DMS153 treated with DMSO at 0.1 percent for 48 hours (cell line): ENCODE measurements around the gene RAD51B.

Experiments used
- DNase-seq: peaks from one replicate; lab custom pipeline; 2025; ENCODE audit not compliant: unreplicated experiment; lab: John Stamatoyannopoulos, UW

Gene RAD51B

DNA sequence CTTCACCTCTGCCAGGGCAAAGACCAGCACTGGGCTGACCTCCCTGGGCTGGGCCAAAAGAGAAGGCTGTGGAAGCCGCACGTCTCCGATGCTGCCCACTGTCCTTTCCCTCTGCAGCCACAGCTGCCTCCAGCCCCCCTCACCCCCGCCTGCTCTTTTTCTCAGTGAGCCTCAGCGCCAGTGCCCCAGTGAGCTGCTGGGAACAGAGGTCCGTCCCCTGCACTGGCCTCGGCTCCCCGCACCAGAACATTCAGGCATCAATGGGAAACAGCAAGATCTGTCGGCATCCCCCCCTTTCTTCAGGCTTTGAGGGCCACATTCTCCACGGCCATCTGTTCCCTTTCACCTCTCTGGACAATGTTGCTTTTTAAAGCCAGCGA, 575.2 kb downstream of the RAD51B start:
- DNase-seq: no peak

DNA sequence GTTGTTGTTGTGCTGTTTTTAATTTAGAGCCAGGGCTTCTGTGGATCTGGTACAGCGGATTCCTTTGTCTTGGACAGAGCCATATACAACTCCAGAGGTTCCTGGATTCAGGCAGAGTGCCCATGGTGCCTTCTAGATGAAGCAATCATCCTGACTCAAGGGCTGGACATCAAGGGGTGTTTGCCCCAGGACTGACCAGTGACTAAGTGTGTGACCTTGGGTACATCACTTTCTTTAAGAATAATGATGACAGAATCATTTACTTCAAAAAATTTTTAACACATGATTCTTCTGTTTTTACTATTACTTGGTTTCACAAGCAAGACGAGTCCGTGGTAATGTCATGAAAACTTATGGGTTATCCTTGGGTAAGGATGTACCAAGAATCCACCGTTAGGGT, 576.0 kb downstream of the RAD51B start:
- DNase-seq: no peak

DNA sequence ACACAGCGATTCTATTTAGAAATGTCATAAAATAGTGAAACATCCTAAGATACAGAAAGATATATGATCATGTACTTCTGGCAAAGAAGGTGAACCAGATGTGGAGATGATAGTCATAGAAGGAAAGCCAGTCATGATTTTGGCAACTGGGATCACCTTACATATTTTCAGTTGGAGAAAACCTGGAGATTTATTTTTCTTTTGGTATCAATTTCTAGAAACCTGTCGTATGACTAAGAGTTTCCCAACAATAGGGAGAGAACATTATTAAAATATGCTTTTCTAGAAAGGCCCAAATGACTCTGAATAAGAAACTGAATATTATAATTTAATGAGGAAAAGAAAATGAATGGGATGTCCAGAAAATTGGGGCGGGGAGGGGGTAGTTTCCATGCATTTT, 576.9 kb downstream of the RAD51B start:
- no peak for DNase-seq

DNA sequence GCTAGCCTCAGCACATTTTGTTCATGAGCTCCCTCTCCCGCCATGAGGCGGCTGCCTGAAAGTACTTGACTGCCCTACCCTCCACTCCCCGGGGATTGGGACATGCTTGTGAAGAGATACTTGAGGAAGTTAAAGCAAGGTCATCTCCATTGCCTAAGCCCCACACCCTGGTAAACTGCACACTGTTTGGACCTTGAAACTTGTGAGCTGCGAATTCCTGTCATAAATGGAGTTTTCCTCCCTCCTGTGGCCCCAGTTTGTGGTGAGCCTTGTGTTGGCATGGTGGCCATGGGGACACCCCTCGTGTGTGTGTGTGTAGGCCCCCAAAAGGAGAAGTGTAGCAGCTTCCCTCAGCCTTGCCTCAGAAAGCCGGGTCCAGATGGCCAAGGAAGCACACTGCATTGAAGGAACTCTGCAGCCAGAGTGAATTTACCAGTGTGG, 577.8 kb downstream of the RAD51B start:
- DNase-seq: no peak

DNA sequence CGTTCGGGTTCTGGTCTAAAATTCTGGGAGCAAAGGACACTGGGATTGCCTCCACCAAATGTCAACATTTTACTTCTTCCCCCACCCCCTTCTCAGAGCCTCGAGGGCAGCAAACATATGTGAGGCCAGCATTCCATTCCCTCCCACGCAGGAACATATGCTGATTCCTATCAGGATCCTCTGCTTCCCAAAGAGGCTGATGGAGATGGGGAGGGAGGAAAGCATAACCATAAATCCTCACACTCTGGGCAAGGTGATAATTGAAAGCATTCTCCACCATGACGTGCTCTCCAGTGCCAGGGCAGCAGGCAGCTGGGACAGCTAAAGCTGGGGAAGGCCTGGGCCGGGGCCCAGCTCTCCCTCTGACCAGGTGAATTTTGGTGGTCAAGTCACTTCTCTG, 578.2 kb downstream of the RAD51B start:
- no peak for DNase-seq

DNA sequence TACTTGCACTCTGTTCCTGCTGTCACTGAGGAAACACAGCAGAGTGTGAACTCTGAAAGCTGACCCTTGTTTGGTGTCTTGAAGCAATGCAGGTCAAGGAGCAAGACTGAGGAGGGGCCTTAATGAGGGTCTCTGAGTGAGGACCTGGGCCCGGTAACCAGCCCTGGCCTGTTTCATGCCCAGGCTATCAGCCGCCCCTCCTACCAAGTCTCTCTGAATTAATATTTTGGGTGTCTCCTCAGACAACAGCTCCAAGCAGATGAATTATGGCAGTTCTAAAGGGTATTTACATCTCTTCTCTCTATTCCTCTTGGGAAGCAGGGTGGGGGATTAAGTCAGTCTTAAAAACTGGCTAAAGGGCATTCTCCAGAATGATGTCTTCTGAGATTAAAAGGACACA, 578.8 kb downstream of the RAD51B start:
- no peak for DNase-seq

DNA sequence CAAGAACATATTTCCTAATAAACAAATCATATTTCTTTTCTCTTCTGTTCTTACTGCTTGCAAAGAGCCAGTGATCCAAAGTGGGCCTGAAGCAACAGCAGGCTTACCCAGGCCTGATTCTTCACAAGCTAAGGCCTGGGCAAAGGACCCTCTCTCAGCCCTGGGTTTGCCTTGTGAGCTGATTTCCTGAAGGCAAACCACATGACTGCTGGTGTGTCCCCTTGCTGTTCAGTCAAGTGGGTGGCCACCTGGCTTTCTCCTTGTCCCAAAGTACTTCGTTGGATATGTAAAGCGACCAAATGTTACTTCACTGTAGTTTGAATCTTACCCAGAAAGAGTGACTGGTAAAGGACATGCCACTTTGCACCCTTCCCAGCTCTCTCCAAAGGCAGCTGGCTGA, 580.4 kb downstream of the RAD51B start:
- DNase-seq: no peak

DNA sequence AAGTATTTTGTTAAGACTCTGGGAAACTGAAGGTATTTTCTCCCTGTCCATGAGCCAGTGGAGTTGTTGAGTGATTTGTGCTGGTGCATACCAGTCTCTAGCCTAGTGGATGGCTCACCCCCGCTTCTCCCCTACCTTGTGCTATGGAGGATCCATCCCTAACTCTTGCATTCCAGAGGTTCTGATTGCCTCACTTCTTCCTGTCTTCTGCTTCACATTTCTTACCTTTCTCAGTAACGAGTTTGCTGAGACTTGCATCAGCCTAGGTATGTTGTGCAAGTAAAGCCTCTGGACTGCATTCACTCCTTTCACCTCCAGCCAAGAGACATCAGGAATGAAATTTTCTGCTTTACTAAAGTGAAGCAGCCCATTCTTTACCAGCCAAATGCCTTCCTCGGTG, 581.7 kb downstream of the RAD51B start:
- DNase-seq: no peak

DNA sequence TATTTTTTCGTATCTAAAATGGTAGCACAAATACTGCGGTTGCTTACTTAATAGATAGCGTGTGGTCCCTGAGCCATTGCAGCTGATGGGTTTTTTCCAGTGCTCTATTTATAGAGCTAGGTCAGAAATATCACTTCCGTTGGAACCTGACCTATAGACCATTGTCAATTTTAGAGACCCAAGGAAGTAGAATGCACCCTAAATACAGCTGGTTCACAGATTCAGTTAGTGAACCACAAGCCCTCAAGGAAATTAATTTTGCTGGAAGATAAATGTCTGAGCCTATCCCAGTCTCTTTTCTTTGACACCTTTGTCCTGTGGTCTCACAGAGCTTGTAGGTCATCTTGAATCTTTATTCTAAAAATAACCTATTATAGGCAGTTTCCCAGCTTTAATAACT, 582.3 kb downstream of the RAD51B start:
- no peak for DNase-seq

DNA sequence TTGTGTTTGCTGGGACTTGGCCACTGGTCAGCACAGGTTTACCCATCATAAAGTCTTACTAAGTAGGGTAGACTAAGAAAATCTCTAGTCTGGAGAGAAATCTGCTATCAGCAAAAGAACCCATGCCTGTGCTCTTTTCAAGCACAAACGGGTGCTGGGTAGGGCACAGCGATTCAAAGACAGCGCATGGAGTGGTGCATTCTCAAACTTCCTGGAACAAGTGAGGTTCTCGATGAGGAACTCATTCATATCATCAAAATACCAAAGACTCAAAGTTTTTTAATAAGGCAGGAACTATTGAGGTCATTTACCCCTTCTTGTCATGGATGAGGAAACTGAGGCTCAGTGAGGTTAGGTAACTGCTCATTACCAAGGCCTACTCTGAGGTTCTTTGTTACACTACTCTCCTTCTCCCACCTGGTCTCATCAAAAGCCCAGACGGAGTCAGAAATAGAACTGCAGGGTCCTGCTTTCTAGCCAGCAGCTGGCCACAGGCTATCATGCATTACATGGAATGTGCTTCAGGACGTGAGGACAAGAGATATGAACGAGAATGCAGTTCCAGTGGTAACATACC, 583.0 kb downstream of the RAD51B start:
- no peak for DNase-seq

DNA sequence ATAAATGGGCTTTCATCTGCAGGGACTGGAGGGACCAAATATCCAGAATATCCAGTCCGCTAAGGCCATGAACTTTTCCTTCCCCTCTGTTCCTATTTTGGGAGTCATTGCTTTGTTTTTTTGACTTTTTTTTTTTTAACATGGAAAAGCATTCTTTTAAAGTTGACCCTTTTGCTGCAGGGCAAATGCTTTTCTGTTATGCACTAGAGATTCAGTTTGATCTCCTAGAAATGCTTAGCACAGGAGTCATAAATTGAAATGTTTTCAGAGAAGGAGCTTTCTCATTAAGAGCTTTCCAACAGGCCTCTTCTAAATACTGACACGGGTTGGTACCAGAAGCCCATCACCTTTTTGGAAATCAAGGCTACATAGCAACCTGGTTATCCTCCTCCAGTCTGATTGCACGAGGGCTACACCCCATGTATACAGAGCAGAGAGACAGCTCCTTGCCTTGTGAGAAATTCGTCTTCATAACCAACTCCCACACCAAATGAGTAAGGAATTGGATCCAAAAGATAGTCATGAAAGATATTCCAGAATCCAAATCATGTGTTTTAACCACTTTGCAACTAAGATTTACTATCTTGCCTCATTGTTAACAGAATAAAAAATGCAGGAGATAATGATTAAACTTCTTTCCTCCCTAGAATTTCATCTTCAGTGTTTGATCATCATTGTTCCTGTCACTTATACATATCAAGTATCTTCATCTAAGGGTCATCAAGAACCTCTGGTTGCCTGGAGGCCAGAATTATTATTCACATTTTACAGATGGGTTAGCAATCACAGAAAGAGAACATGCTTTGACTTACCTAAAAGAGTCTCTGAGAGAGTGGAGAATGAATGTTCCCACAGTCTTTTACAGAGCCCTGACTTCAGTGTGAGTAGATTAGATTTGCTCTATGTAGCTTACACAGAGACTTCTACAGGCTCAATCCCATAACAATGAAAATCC, 583.9 kb downstream of the RAD51B start:
- no peak for DNase-seq

DNA sequence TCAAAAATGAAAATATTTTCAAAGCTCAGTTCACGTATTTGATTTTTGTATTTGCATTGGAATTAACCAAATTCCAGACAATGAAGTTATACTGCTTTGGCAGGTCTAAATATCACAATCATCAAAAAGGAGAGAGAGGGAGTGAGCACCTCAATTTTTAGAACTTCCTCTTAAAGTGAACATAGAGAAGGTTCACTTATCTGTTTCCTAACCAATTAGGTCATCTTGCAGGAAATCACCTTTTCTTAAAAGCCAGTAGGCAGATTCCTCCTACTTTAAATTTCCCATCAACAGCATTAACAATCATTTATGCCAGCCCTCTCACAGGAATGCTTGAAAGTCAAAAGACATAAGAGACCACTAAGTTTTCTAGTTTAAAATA, 584.6 kb downstream of the RAD51B start:
- no peak for DNase-seq

DNA sequence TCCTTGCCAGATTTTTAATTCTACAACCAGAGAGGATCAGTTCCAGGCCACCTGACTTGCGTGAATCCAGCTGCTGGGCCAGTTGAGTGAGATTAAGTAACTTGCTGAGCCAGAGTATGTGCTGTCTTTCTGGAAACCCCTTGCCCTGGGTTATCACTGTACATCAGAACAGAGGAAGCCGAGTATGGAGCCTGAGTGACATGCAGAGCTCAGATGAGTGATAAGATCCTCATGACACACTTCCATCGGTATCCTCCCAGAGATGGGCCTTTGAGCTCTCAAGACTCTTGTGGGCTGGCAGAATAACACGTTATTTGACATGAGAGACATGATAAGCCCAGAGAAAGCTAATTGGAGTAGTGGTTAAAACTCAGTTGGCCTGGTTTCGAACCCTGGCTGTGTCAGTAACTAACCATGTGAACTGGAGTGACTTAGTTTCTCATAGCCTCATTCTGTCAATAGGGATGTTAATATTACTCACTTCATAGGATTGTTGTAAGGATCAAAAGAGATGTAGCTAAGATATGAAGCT, 585.1 kb downstream of the RAD51B start:
- no peak for DNase-seq

DNA sequence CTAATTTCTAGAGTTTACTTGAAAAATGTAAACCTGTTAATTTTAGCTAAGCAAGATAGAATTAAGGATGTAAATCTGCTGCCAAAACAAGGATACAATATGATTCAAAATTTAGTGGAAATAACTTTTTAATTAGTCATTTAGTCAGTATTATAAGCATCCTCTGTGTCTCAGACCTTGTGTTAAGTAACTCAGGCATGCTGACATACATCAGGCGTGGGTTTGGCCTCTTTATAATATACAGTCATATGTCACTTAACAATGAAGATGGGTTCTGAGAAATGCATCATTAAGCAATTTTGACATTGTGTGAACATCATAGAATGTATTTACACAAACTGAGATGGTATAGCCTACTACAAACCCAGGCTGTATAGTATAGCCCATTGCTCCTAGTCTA, 586.4 kb downstream of the RAD51B start:
- DNase-seq: no peak

DNA sequence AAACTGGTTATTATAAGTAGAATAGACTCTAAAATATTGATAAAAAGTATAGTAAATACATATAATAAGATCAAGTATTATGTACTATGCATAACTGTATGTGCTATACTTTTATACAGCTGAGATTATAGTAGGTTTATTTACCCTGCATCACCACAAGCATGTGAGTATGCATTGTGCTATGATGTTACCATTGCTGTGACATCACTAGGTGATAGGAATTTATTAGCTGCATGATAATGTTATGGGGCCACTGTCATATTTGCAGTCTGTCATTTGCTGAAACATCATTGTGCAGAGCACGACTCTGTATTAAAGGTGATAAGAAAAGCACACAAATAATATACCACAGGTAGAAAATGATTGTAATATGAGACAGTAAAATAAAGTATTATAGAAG, 587.7 kb downstream of the RAD51B start:
- DNase-seq: no peak

DNA sequence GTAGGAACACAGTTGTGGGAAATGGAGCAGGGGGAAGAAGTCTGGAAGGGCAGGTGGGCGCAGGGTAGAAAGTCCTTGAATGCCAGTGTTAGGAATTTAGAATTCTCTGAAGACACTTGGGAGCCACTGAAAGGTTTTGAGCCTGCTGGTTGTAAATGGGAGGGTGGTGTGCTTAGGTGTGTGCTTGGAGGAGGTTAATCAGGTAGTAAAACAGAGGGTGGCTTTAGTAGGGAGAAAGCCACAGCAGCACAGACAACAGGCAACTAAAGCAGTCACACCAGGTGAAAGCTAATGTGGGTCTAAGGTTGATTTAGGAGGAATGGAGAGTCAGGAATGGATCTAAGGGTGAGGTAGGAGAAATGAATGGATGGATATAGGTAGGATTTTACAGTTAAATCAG, 588.2 kb downstream of the RAD51B start:
- no peak for DNase-seq

DNA sequence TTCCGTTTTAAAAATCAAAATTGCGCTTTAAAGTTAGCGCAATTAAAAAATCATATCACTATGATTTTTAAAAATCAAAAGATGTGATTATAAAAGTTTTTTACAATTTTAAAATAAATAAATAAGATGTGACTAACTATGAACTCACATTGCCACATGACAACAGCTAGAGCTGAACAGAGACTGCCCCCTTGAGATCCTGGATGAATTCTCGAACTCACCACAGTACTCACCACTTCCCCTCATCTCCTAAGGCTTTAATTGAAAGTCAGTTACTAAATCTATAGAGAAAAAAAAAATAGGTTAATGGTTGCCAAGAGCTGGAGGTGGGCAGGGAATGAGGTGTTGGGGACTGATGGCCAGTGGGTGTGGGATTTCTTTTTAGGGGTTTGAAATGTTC, 589.1 kb downstream of the RAD51B start:
- no peak for DNase-seq

DNA sequence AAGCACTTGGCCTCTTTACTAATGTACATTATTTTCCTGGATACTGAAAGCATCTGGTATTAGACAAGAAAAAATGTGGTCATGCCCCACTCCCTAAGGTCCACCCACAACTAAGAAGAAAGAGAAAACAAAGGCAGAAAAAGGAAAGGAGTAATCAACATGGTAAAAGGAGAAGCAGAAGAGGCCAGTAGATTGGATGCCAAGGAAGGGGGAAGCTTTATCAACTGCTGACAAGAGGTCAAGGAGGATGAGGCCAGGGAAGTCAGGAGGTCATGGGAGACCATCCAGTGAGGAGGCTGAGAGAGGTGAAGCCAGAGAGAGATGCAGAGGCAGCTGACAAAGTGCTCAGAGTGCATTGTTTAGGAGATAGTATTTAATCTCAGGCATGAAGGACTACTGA, 589.8 kb downstream of the RAD51B start:
- DNase-seq: no peak

DNA sequence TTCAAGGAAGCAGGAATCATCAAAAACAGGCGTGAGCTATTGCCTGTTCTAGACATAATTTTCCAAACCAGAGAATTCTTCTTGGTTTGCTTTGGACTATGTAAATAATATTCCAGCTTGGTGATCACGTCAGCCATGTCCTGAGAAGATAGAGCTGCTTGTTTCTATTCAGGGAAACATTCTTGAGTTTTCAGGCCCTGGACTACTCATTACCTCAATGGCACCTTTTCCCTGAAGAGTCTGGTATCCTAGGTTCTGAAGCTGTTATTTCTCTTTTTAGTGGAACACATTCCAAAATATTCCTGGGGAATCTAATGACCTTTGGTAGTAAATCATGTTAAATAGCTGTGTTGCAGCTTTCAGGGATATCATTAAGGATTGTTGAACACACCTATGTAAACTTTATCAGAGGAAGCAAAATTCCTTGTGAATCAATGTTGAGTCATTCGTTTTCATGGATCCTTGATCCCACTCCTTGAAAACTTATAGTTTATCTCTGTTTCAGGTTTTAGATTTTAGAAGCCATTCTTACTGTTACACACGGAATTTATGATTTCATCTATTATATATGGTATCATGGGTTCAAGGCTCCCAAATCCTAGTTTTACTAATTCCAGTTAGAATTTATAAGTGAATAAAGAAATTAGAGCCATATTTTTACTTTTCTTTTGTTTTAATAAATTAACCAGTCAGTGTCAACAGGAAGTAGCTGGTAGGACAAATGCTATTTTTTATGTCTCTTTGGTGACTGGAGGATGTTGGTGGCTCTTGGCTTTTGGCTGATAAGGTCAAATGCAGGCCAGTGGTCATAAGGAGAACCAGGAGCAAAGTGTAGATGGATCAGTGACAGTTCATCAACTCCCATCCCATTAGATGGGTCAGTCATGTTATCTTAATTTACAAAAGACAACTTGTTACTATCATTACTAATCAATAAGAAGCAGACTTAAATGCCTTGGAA, 593.2 kb downstream of the RAD51B start:
- no peak for DNase-seq

DNA sequence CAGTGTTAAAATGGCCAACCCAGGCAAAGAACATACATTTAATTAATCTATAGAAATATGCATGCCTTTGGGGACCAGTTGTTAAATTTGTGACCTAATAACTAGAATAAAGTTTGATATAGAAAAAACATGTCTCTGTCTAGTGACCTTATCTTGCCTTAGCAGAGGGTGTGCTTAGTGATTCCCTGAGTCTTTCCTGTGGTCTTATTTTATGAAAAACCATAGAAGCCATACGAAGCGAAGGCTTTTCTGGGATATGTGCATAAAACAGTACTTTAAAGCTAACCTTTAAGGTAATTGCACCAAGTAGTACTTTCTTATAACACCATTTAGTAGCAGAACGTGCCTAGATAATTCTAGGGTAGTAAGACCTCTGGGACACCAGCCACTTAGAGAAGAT, 593.9 kb downstream of the RAD51B start:
- no peak for DNase-seq

DNA sequence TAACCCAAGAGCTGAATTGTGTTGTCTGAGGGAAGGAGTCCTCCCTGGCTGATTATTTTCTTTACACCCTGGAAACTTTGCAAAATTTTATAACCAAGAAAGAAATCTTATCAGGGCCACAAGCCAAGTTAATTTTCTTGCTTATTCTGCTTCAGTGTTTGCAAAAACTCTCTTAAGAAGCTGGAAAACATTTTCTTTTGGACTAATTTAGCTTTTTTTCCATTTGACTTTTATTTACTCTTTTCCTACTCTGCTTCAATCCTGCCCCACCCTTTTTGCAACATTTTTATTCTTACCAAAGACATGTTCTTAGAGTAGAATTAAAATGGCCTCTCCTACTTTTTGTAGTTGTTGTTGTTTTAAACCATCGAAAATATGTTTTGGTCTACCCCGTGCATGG, 594.5 kb downstream of the RAD51B start:
- no peak for DNase-seq
